ENCODE results near the gene PTPN9. TPM values are rescaled to one million over a fixed set of nuclear protein-coding genes. Genes with fewer than 3 reads are reported as not detected.

Gene PTPN9
- total RNA-seq, 1 experiment from 2014 or later = 15.7 TPM

- Histone ChIP-seq H3K9me3 (ENCODE audit: low read length) (no peaks in the 10 kb centered on the region), H3K27me3 (ENCODE audit: low read length) (no peaks in the 10 kb centered on the region), H3K36me3 (ENCODE audit: low read depth, low read length) (peaks cover 3% of the 10 kb centered on the region; the same call in 1 of the 2 replicates), H3F3A (ENCODE audit: low read length, unreplicated experiment) (no peaks in the 10 kb centered on the region), H3K9me2 (replicated peaks; ENCODE audit: low read length) (no peaks in the 10 kb centered on the region), H3K4me3 (ENCODE audit: low read length) (no peak overlapping the region), H3K27ac (ENCODE audit: low read length) (peak overlapping the region; percentile 6; the same call in 1 of the 2 replicates), H3K4me1 (ENCODE audit: insufficient read depth, low read length) (peaks cover 14% of the 10 kb centered on the region), H3K4me2 (ENCODE audit: low read length) (peak overlapping the region; percentile 14; the same call in 1 of the 2 replicates), H2AFZ (ENCODE audit: low read length) (no peak overlapping the region), H4K20me1 (ENCODE audit: low read length) (no peaks in the 10 kb centered on the region), H3K9ac (ENCODE audit: low read length) (no peak overlapping the region), H3K79me2 (ENCODE audit: low read length) (no peaks in the 10 kb centered on the region)
- ChIA-PET CTCF (no interaction called here), POLR2A (ENCODE audit: unreplicated experiment) (no interaction called here)
- ATAC-seq (peak; percentile 48; the same call in 1 of the 2 replicates), DNase-seq (no peak)
- BruUV-seq (replicated peaks) = no TSS peak
- intact Hi-C loops (cut with micrococcal nuclease) = no loop called here
- TF ChIP-seq EZH2phosphoT487 (IDR thresholded peaks at IDR 0.05; ENCODE audit: borderline replicate concordance, low read length) (no peak), CTCF (conservative IDR thresholded peaks at IDR 0.05; ENCODE audit: low read depth, low read length) (no peak), EZH2 (IDR thresholded peaks at IDR 0.05; ENCODE audit: low read length, unreplicated experiment) (no peak)
These were observed 41.1 kb upstream of the PTPN9 start for GRCh38 chr15:75620058-75620820.

- peaks cover 3% of the 10 kb centered on the region; the same call in 1 of the 2 replicates for H3K36me3 ChIP-seq (ENCODE audit: low read depth, low read length)
These were observed 37.7 kb upstream of the PTPN9 start for GRCh38 chr15:75616766-75617165.

More at GRCh38 chr15:75616766-75617165, 37.7 kb upstream of the PTPN9 start:
- Histone ChIP-seq H3K79me2 (ENCODE audit: low read length) (no peaks in the 10 kb centered on the region), H3K4me2 (ENCODE audit: low read length) (no peak overlapping the region), H3K9ac (ENCODE audit: low read length) (no peak overlapping the region), H3K9me3 (ENCODE audit: low read length) (no peaks in the 10 kb centered on the region), H3F3A (ENCODE audit: low read length, unreplicated experiment) (no peaks in the 10 kb centered on the region), H3K4me3 (ENCODE audit: low read length) (no peak overlapping the region), H3K27ac (ENCODE audit: low read length) (no peak overlapping the region), H2AFZ (ENCODE audit: low read length) (no peak overlapping the region), H3K9me2 (replicated peaks; ENCODE audit: low read length) (no peaks in the 10 kb centered on the region), H3K4me1 (ENCODE audit: insufficient read depth, low read length) (peaks cover 14% of the 10 kb centered on the region), H3K27me3 (ENCODE audit: low read length) (no peaks in the 10 kb centered on the region), H4K20me1 (ENCODE audit: low read length) (no peaks in the 10 kb centered on the region)
- CTCF ChIA-PET = no interaction called here
- ATAC-seq (no peak), DNase-seq (no peak)
- TF ChIP-seq CTCF (conservative IDR thresholded peaks at IDR 0.05; ENCODE audit: low read depth, low read length) = no peak
- TF ChIP-seq EZH2phosphoT487 (IDR thresholded peaks at IDR 0.05; ENCODE audit: borderline replicate concordance, low read length) = no peak
- TF ChIP-seq EZH2 (IDR thresholded peaks at IDR 0.05; ENCODE audit: low read length, unreplicated experiment) = no peak
- intact Hi-C loops (cut with micrococcal nuclease) = no loop called here
- BruUV-seq (replicated peaks) = no TSS peak
- POLR2A ChIA-PET (ENCODE audit: unreplicated experiment) = no interaction called here

Measured in PC-3 (cell line).